Central memory CD8-positive, alpha-beta T cell (primary cell): ENCODE results near the gene RTEL1.
"Not testable (repeated sequence)": the region's sequence is repeated elsewhere in the genome, so short reads cannot be mapped to it uniquely, and the experiment has no call there.

Experiments used
- ATAC-seq: fragments of 150-1000 bp; cut with Tn5 transposase; replicated peaks from 2 replicates; pipeline ENCODE4 v1.10.0; 2022; ENCODE audit warnings: mild to moderate bottlenecking, moderate FRiP score, moderate number of reproducible peaks; ENCODE audit not compliant: poor library complexity, severe bottlenecking; ENCODE audit errors: extremely low read depth
- DNase-seq, 2 donors: peaks; one replicate each; pipeline ENCODE4 v3.0.0; 2021; ENCODE audit warnings: low spot score in 2 of 2
- H3K27ac Mint-ChIP-seq: one replicate; pipeline ENCODE4 v1.8.0; 2022; ENCODE audit warnings: low read depth, mild to moderate bottlenecking, moderate library complexity, mixed read lengths
- H3K27me3 Mint-ChIP-seq: one replicate; pipeline ENCODE4 v1.8.0; 2022; ENCODE audit warnings: mixed read lengths
- H3K36me3 Mint-ChIP-seq: one replicate; pipeline ENCODE4 v1.8.0; 2022; ENCODE audit warnings: mild to moderate bottlenecking, moderate library complexity, mixed read lengths; ENCODE audit not compliant: insufficient read depth
- H3K4me1 Mint-ChIP-seq: one replicate; pipeline ENCODE4 v1.8.0; 2022; ENCODE audit warnings: mixed read lengths
- H3K4me3 Mint-ChIP-seq: one replicate; pipeline ENCODE4 v1.8.0; 2022; ENCODE audit warnings: mild to moderate bottlenecking, moderate library complexity, mixed read lengths
- H3K9me3 Mint-ChIP-seq: one replicate; pipeline ENCODE4 v1.8.0; 2022; ENCODE audit warnings: mixed read lengths

RTEL1 gene, protein sequence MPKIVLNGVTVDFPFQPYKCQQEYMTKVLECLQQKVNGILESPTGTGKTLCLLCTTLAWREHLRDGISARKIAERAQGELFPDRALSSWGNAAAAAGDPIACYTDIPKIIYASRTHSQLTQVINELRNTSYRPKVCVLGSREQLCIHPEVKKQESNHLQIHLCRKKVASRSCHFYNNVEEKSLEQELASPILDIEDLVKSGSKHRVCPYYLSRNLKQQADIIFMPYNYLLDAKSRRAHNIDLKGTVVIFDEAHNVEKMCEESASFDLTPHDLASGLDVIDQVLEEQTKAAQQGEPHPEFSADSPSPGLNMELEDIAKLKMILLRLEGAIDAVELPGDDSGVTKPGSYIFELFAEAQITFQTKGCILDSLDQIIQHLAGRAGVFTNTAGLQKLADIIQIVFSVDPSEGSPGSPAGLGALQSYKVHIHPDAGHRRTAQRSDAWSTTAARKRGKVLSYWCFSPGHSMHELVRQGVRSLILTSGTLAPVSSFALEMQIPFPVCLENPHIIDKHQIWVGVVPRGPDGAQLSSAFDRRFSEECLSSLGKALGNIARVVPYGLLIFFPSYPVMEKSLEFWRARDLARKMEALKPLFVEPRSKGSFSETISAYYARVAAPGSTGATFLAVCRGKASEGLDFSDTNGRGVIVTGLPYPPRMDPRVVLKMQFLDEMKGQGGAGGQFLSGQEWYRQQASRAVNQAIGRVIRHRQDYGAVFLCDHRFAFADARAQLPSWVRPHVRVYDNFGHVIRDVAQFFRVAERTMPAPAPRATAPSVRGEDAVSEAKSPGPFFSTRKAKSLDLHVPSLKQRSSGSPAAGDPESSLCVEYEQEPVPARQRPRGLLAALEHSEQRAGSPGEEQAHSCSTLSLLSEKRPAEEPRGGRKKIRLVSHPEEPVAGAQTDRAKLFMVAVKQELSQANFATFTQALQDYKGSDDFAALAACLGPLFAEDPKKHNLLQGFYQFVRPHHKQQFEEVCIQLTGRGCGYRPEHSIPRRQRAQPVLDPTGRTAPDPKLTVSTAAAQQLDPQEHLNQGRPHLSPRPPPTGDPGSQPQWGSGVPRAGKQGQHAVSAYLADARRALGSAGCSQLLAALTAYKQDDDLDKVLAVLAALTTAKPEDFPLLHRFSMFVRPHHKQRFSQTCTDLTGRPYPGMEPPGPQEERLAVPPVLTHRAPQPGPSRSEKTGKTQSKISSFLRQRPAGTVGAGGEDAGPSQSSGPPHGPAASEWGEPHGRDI (N-terminal part only)

DNA sequence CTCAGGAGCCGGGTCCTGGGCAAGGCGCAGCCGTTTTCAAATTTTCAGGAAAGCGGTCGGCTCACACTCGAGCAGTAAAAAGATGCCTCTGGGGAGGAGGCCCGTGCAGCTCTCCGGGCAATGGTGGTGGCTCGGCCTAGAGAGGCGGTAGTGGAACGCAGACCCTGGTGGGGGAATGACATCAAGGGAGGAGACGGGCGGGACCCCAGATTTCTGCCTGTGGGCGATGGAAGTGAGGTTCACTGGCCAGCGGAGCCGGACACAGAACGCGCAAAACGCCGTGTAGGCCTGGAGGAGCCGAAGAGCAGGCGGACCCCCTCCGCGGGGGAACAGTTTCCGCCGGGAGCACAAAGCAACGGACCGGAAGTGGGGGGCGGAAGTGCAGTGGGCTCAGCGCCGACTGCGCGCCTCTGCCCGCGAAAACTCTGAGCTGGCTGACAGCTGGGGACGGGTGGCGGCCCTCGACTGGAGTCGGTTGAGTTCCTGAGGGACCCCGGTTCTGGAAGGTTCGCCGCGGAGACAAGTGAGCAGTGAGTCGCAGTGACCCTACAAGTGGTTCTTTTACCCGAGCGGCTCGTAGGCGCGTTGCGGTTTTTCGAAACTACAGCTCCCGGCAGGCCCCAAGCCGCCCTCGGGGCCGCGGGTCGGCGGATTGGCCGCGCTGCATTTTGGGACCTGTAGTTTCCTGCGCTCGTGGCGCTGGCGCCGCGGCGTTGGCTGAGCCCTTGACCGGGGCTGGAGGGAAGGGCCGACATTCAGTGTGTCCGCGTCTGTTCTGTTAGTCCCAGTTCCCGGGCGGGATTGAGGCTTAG, at the start of gene RTEL1:
Gene RTEL1, plus strand, starts transcription at position 376 of the 812 bp plus-strand sequence. CDS start 1,091 bp downstream, outside the sequence.
- peak within 1 kb of the TSS; percentile 87 for H3K4me3 Mint-ChIP-seq

DNA sequence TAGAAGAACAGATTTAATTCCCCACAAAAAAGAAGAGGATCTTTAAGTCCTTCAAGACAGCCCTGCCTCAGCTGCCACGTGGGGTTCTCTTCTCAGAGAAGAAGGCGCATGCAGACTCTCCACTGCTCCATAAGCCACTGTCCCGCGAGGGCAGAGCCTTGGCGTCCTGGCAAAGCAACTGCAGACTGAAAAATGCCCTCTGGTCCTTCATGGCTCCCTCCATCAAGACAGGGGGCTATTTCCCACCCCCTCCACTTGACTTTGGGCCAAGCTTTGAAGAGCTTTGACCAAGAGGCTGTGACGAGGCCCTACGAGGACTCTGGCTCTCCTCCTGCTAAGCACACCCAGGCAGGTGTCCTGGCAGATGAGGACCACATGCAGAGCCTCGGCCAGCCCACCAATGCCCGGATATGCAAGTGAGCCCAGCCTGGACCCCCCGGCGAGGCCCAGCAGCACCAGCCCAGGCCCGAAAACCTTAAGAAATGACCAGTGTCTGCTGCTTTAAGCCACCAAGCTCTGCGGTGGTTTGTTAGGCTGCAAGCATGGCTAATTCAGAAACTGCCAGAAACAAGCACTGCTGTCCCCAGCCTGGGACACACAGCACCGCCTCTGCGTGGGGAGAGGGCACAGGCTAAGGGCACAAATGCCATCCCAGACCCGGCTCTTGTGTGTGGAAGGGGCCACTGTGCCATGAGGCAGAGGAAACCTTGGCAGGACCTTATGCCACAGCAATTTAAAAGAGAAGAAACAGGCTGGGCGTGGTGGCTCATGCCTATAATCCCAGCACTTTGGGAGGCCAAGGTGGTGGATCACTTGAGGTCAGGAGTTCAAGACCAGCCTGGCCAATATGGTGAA, 47.3 kb upstream of the RTEL1 start:
- H3K36me3 Mint-ChIP-seq = peaks cover 8% of the 10 kb centered on the region
- no peaks in the 10 kb centered on the region for H3K27me3 Mint-ChIP-seq
- ATAC-seq (no peak), DNase-seq (no peak)
- H3K27ac Mint-ChIP-seq = no peak overlapping the region
- no peak overlapping the region for H3K4me3 Mint-ChIP-seq
- peaks cover 6% of the 10 kb centered on the region for H3K4me1 Mint-ChIP-seq
- no peaks in the 10 kb centered on the region for H3K9me3 Mint-ChIP-seq

More for the DNA sequence above, at the start of gene RTEL1:
- peaks cover 36% of the 10 kb centered on the region for H3K4me1 Mint-ChIP-seq
- H3K27ac Mint-ChIP-seq = peak within 1 kb of the TSS; percentile 94
- H3K9me3 Mint-ChIP-seq = no peaks in the 10 kb centered on the region
- ATAC-seq = peak; percentile 80
- DNase-seq = peak; percentile 86
- H3K27me3 Mint-ChIP-seq = no peaks in the 10 kb centered on the region
- peaks cover 16% of the 10 kb centered on the region for H3K36me3 Mint-ChIP-seq

DNA sequence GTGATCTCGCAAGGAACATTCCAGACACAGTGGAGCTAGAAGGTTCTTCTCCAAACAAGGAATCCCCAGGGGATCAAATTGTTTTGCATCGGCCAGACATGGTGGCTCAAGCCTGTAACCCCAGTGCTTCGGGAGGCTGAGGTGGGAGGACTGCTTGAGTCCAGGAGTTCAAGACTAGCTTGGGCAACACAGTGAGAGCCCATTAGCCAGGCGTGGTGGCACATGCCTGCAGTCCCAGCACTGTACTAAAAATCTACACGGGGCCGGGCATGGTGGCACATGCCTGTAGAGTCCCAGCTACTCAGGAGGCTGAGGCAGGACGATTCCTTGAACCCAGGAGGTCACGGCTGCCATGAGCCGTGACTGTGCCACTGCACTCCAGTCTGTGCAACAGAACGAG, 46.5 kb upstream of the RTEL1 start:
- no peak for ATAC-seq
- peaks cover 9% of the 10 kb centered on the region for H3K36me3 Mint-ChIP-seq
- peaks cover 6% of the 10 kb centered on the region for H3K4me1 Mint-ChIP-seq
- H3K27ac Mint-ChIP-seq = no peak overlapping the region
- H3K4me3 Mint-ChIP-seq = no peak overlapping the region
- DNase-seq = no peak
- no peaks in the 10 kb centered on the region for H3K9me3 Mint-ChIP-seq
- no peaks in the 10 kb centered on the region for H3K27me3 Mint-ChIP-seq

DNA sequence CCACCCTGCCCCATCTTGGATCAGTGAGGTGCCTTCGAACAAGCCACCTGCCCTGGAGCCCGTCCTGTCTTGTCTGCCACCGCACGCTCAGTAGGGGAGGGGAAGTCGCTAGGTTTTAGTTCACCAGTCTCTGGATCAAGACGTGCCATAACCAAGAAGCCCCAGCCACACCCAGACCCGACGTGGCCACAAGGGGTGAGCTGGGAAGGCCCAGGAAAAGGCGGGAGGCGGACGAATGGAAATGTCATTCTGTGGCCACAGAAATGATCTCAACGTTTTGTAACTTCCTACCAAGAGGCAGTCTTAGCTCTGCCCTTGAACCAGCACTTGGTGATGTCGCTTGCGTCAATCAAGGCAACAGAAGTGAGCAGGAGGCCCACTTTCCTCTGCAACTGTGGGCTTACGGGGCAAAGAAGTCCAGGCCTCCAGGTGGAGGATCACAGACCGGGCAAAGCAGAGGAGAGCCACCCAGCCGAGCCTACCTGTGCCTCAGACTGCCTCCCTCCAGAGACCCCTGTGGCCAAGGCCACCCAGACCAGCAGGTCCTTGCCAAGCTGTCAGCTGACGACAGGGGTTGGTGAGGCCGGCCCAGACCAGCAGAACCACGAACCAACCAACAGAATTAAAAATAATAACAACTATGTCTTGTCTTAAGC, 45.7 kb upstream of the RTEL1 start:
- Mint-ChIP-seq H3K4me1 (peaks cover 6% of the 10 kb centered on the region), H3K9me3 (no peaks in the 10 kb centered on the region), H3K27me3 (no peaks in the 10 kb centered on the region), H3K36me3 (peaks cover 14% of the 10 kb centered on the region), H3K27ac (no peak overlapping the region), H3K4me3 (no peak overlapping the region)
- ATAC-seq (no peak), DNase-seq (no peak)

DNA sequence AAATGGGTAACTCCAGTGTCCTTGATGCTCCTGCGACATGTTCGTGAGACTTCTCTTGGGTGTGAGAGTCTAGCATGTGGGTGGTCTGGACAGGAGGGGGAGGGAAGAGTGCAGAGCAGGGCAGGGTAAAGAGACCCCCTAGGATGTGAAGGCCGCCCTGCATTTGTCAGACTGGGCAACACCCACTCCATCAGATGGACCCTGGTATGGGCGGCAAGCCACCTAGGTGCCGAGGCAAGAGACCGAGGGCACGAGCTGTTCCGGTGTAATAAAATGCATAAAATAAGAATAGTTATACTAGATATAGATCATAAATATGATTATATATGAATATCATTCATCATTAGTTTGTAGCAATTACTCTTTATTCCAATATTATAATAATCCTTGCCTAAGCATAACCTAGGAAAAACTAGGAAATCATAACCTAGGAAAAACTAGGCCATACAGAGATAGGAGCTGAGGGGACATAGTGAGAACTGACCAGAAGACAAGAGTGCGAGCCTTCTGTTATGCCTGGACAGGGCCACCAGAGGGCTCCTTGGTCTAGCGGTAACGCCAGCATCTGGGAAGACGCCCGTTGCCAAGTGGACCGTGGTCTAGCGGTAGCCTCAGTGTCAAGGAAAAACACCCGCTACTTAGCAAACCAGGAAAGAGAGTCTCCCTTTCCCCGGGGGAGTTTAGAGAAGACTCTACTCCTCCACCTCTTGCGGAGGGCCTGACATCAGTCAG, 44.1 kb upstream of the RTEL1 start:
- not testable (repeated sequence) for H3K9me3 Mint-ChIP-seq, H3K4me3 Mint-ChIP-seq, DNase-seq, H3K4me1 Mint-ChIP-seq, ATAC-seq, H3K27me3 Mint-ChIP-seq
- peak overlapping the region; percentile 26 for H3K27ac Mint-ChIP-seq
- peaks cover 18% of the 10 kb centered on the region for H3K36me3 Mint-ChIP-seq

DNA sequence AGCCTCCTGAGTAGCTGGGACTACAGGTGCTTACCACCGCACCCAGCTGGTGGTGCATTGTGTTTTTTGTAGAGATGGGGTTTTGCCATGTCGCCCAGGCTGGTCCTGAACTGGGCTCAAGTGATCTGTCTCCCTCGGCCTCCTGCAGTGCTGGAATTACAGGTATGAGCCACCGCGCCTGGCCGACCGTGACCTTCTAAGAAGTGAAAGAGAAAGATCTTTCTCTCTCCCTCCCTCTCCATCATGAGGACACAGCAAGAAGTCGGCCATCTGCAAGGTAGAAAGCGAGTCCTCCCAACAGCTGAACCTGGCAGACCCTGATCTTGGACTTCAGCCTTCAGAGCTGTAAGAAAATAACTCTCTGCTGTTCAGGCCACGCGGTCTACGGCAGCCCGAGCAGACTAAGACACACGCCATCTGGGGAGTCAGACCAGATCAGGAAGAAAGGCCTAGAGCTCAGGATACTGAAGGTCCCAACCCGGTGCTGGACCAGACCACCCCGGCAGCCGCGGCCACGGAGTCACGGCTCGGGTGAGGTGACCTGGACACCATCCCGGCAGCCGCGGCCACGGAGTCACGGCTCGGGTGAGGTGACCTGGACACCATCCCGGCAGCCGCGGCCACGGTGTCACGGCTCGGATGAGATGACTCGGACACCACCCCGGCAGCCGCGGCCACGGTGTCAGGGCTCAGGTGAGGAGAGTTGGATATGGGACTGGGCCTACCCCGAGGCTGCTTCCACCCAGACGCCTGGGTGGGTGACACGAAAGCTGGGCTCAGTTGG, 40.8 kb upstream of the RTEL1 start:
- Mint-ChIP-seq H3K4me3 (no peak overlapping the region), H3K36me3 (peaks cover 21% of the 10 kb centered on the region), H3K4me1 (peaks cover 17% of the 10 kb centered on the region), H3K27me3 (no peaks in the 10 kb centered on the region), H3K9me3 (no peaks in the 10 kb centered on the region), H3K27ac (no peak overlapping the region)
- DNase-seq (no peak), ATAC-seq (no peak)

DNA sequence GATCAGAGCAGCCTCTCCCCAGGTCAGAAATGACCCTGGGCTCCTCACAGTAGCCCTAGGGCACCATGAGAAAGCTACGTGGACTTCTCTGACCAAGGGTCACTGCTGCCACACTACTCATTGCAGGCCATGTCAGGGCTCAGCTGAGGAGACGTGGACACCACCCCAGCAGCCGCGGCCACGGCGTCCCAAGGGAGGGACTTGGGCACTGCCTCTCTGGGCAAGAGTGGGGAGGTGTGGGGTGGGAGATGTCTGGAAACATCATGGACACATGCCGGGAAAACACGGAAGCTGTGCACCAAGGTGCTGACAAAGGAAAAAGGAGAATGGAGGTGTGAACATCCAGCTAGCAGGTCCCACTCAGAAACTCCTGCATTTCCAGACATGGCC, 40.2 kb upstream of the RTEL1 start:
- H3K36me3 Mint-ChIP-seq = peaks cover 21% of the 10 kb centered on the region
- no peak overlapping the region for H3K4me3 Mint-ChIP-seq
- ATAC-seq = no peak
- H3K4me1 Mint-ChIP-seq = peaks cover 23% of the 10 kb centered on the region
- no peak overlapping the region for H3K27ac Mint-ChIP-seq
- H3K9me3 Mint-ChIP-seq = no peaks in the 10 kb centered on the region
- DNase-seq = no peak
- no peaks in the 10 kb centered on the region for H3K27me3 Mint-ChIP-seq

DNA sequence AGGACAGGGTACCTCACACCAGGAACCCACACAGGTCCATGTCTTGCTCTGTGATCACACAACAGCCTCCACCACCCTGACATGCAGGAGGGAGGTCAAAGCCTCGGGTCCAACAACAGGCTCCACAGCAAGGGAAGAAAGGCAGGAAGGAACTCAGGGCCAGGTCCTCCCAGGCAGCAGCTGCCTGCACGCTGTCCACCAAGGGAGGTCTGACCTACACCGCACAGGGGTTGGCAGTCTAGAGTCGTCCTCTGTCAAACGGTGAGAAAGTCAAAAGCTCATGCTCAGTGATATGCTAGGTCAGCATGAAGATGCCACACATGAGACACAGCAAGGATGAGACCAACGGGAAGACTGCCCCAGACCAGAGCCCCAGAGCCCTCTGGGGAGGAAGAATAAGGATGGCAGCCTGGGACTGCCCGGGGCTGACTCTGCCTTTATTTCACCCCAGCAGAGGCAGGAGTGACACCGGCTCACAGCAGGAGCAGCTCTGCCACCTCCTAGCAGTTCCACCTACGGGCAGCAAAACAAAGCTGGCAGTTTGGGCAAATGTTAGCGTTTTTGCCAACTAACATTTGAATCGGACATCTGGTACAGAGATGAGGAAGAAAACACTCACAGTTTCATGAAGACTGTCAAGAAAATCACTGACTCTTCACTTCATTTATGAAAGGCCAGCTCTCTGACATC, 39.7 kb upstream of the RTEL1 start:
- no peaks in the 10 kb centered on the region for H3K9me3 Mint-ChIP-seq
- no peak for ATAC-seq
- no peak for DNase-seq
- peaks cover 24% of the 10 kb centered on the region for H3K4me1 Mint-ChIP-seq
- H3K4me3 Mint-ChIP-seq = no peak overlapping the region
- H3K36me3 Mint-ChIP-seq = peaks cover 21% of the 10 kb centered on the region
- H3K27ac Mint-ChIP-seq = no peak overlapping the region
- H3K27me3 Mint-ChIP-seq = no peaks in the 10 kb centered on the region

DNA sequence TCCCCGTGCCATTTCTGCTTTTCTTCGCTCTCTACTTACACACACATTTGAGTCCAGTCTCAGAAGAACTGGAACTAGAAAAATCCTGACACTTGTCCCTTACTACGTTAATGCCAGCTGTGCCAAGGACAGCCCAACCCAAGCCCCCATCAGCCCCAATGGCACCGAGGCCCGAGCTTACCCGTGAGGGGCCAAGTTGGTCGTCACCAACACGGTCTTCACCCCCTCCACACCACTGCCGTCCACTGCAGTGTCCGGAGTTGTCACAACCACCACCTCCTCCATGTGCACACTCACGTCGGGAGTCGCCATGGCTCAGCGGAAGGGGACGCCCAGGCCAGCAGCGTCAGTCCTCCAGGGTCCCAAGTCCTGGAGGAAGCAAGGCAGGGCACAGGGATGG, 39.0 kb upstream of the RTEL1 start:
- Mint-ChIP-seq H3K36me3 (peaks cover 21% of the 10 kb centered on the region), H3K4me1 (peaks cover 18% of the 10 kb centered on the region), H3K27me3 (no peaks in the 10 kb centered on the region), H3K4me3 (no peak overlapping the region), H3K9me3 (no peaks in the 10 kb centered on the region), H3K27ac (no peak overlapping the region)
- DNase-seq = no peak
- ATAC-seq = no peak
